BJ (cell line): ENCODE results near the gene CLCN1. TPM values are rescaled to one million over a fixed set of nuclear protein-coding genes. Genes with fewer than 3 reads are reported as not detected.

ENCODE experiments used
- CTCF ChIA-PET: fragments of 350-600 bp; formaldehyde crosslinking; extraction: SDS; loops from one replicate; lab custom pipeline; 2021; ENCODE audit warnings: antibody characterized with exemption, inconsistent platforms; lab: Yijun Ruan, JAX
- POLR2A ChIA-PET: fragments of 300-600 bp; sonication (Branson Sonifier 250); formaldehyde crosslinking; extraction: SDS; loops from one replicate; lab custom pipeline; 2021; ENCODE audit warnings: antibody characterized with exemption; lab: Charles Lee
- DNase-seq: peaks from one replicate; pipeline ENCODE4 v3.0.0-alpha.2; 2011; ENCODE audit warnings: low read depth
- H3K27me3 ChIP-seq: 2 replicates; pipeline ENCODE4 v1.6.0; 2011; ENCODE audit warnings: low read length; ENCODE audit not compliant: control insufficient read depth, insufficient read depth
- H3K36me3 ChIP-seq: 2 replicates; pipeline ENCODE4 v1.5.1; 2011; ENCODE audit warnings: low read length; ENCODE audit not compliant: control insufficient read depth, insufficient read depth
- H3K4me3 ChIP-seq: 2 replicates; pipeline ENCODE4 v1.5.1; 2011; ENCODE audit warnings: low read depth, mild to moderate bottlenecking, control low read depth, low read length
- CTCF ChIP-seq: IDR thresholded peaks from 2 replicates; pipeline ENCODE4 v1.5.1; 2011; ENCODE audit warnings: low read depth, mild to moderate bottlenecking, control low read depth, inconsistent platforms, low read length, moderate library complexity; ENCODE audit not compliant: insufficient read depth
- polyA plus RNA-seq: library from polyadenylated mRNA; depleted of rRNA; stranded (reverse); fragments of >200 nt; gene quantifications from 2 replicates; pipeline ENCODE4 v1.2.3, GENCODE V29; 2011

The CLCN1 gene
- polyA plus RNA-seq, 1 experiment = not detected

GRCh38 chr7:143361552-143362130, 45.7 kb downstream of the CLCN1 start:
- CTCF ChIA-PET = no interaction called here
- H3K36me3 ChIP-seq = no peaks in the 10 kb centered on the region
- TF ChIP-seq CTCF = no peak
- POLR2A ChIA-PET = no interaction called here
- H3K4me3 ChIP-seq = peak overlapping the region; percentile 54
- DNase-seq = no peak
- H3K27me3 ChIP-seq = peaks cover 26% of the 10 kb centered on the region

- TF ChIP-seq CTCF = no peak
- H3K27me3 ChIP-seq = peaks cover 24% of the 10 kb centered on the region
- ChIA-PET POLR2A (interaction anchor here (0.7 kb wide), 1 partner anchor 14 kb away, joined by 4 read pairs; no protein-coding TSS in a partner anchor), CTCF (no interaction called here)
- no peaks in the 10 kb centered on the region for H3K36me3 ChIP-seq
- H3K4me3 ChIP-seq = peak within 1 kb of the TSS; percentile 54
- no peak for DNase-seq
These were observed 46.5 kb downstream of the CLCN1 start, which contains the start of gene FAM131B for GRCh38 chr7:143362131-143363015. Gene FAM131B, minus strand, starts transcription at chr7:143362713. Its CDS starts 110 bp downstream, at chr7:143362603.

DNA sequence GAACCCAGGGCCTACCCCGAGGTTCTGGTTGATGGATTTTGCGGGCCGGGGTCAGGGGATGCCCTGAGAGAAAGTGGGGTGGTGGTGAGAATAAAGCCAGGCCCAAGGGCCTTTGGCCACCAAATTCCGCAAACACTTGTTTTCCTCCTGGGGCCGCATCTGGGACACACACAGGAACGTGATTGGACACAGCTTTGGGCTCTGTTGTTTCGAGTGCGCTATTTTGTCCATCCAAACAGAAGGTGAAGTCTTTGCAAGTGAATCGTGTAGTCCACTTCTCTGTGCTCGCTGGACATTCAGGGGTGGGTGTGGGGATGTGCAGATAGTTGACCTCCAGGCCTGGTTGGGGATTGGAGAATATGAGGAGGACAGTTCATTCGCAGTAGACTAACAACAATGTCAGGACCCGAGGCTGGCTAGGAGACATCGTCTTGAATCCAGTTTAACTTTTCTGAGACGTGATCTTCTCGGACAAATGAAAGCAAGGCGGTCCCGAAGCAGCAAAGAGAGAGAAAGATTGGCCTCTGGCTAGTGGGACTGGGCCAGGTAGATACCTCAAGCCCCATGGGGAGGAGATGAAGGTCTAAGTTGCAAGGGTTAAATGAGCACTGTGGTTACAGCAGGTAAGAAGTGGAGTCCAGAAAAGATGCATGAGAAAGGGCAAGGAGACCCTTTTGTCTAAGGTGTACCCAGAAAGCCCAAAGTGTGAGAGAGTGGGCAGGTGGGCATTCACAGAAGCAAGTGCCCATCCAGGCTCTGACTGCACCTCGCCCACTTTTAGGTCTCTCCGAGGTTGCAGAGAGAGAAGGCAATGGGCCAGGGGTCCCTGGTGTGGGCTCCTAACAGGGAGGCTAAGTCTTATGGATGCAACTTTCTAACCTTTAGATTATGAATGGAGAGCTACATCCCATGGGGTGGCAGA, 47.4 kb downstream of the CLCN1 start:
- Histone ChIP-seq H3K27me3 (peaks cover 24% of the 10 kb centered on the region), H3K36me3 (no peaks in the 10 kb centered on the region), H3K4me3 (peak overlapping the region; percentile 32)
- CTCF ChIA-PET = interaction anchor here (2.1 kb wide), 1 partner anchor 12 kb away, joined by 8 read pairs; no protein-coding TSS in a partner anchor
- no peak for DNase-seq
- POLR2A ChIA-PET = no interaction called here
- no peak for TF ChIP-seq CTCF

GRCh38 chr7:143367972-143368371, 52.1 kb downstream of the CLCN1 start:
- Histone ChIP-seq H3K4me3 (no peak overlapping the region), H3K36me3 (no peaks in the 10 kb centered on the region), H3K27me3 (peaks cover 14% of the 10 kb centered on the region)
- TF ChIP-seq CTCF = no peak
- POLR2A ChIA-PET = no interaction called here
- no peak for DNase-seq
- CTCF ChIA-PET = interaction anchor here (1.9 to 4.6 kb wide), 2 partner anchors 12 to 127 kb away, joined by 4 to 30 read pairs; no protein-coding TSS in a partner anchor
